ENCODE data around the gene GFER. TPM values are rescaled to one million over a fixed set of nuclear protein-coding genes. Genes with fewer than 3 reads are reported as not detected.
A peak's percentile ranks its signal among the peaks of the same experiment; 100 is the strongest.

Gene GFER
- total and polyA plus RNA-seq, 2 of the 8 experiments (the other 6 are each of a cell fraction or from before 2014, with no cell fraction given): 17.7 to 37.9 TPM

- no peak for TF ChIP-seq ATF2 (IDR thresholded peaks at IDR 0.05; ENCODE audit: low read length)
- TF ChIP-seq BACH1 (IDR thresholded peaks at IDR 0.05; ENCODE audit: low read length): no peak
- peak; percentile 65 for TF ChIP-seq NRF1 (IDR thresholded peaks at IDR 0.05; ENCODE audit: low read depth, low read length)
- TF ChIP-seq POLR2A (IDR thresholded peaks at IDR 0.05; ENCODE audit: control extremely low read depth in 1 of 2, low read depth in 2 of 2, low read length in 2 of 2): peak in 1 of 2 experiments; percentile 91; a peak in 2 of 3 replicates
- no peak for TF ChIP-seq SUZ12 (IDR thresholded peaks at IDR 0.05; ENCODE audit: low read length)
- TF ChIP-seq JUND (IDR thresholded peaks at IDR 0.05; ENCODE audit: low read length): no peak
- TF ChIP-seq JUN (IDR thresholded peaks at IDR 0.05; ENCODE audit: low read depth, low read length): no peak
- no peak for TF ChIP-seq BCL11A (IDR thresholded peaks at IDR 0.05; ENCODE audit: low read depth in 2 of 2, low read length in 2 of 2)
- no peak for TF ChIP-seq CEBPB (IDR thresholded peaks at IDR 0.05; ENCODE audit: low read depth, low read length)
- TF ChIP-seq SIN3A (conservative IDR thresholded peaks at IDR 0.05 in 1 of 2, IDR thresholded peaks at IDR 0.05 in 1 of 2; ENCODE audit: low read depth in 1 of 2, low read length in 2 of 2): peak; percentile 72 to 74; a peak in 2 of 4 replicates
- TF ChIP-seq TEAD4 (IDR thresholded peaks at IDR 0.05; ENCODE audit: low read depth, low read length): no peak
- TF ChIP-seq CHD2 (IDR thresholded peaks at IDR 0.05; ENCODE audit: low read length): no peak; the same call in 1 of the 2 replicates
- peak; percentile 80 for TF ChIP-seq KDM4A (IDR thresholded peaks at IDR 0.05; ENCODE audit: low read depth, low read length, severe bottlenecking)
- peak; percentile 86 for TF ChIP-seq YY1 (IDR thresholded peaks at IDR 0.05; ENCODE audit: low read depth, low read length)
- no peak for TF ChIP-seq CTBP2 (IDR thresholded peaks at IDR 0.05; ENCODE audit: borderline replicate concordance, insufficient read depth, insufficient read length, low read length)
- no peak for TF ChIP-seq SP2 (IDR thresholded peaks at IDR 0.05; ENCODE audit: low read length)
- peak in 1 of 3 experiments; percentile 35; a peak in 1 of 4 replicates for TF ChIP-seq CTCF (IDR thresholded peaks at IDR 0.05; ENCODE audit: control extremely low read depth in 1 of 3, insufficient read depth in 1 of 3, low read depth in 1 of 3, low read length in 3 of 3)
- peak; percentile 87 for TF ChIP-seq PHF8 (conservative IDR thresholded peaks at IDR 0.05; ENCODE audit: low read depth, low read length)
- TF ChIP-seq RBBP5 (IDR thresholded peaks at IDR 0.05; ENCODE audit: borderline replicate concordance, low read depth, low read length): 0 out of 2 replicates have a peak, but pooled peaks have one; percentile 37
- TF ChIP-seq CREB1 (IDR thresholded peaks at IDR 0.05): peak; percentile 60; the same call in 1 of the 2 replicates
- no peak for TF ChIP-seq GTF2F1 (IDR thresholded peaks at IDR 0.05; ENCODE audit: borderline replicate concordance, low read depth, low read length)
Measured at GRCh38 chr16:1959269-1960039, 24.5 kb upstream of the GFER start, which contains the start of gene NDUFB10 (continued).
